ENCODE data around the gene ANKRD53.

ANKRD53 gene

GRCh38 chr2:70939001-70939838 is 39.2 kb upstream of the ANKRD53 start:
- no peak for TF ChIP-seq CTCF (IDR thresholded peaks at IDR 0.05; ENCODE audit: control insufficient read depth, insufficient read depth, low read depth, low read length, missing control alignments)
- DNase-seq (ENCODE audit: low read depth) = no peak
- no peak overlapping the region for H3K4me3 ChIP-seq (ENCODE audit: control insufficient read depth, low read depth, low read length)

DNA sequence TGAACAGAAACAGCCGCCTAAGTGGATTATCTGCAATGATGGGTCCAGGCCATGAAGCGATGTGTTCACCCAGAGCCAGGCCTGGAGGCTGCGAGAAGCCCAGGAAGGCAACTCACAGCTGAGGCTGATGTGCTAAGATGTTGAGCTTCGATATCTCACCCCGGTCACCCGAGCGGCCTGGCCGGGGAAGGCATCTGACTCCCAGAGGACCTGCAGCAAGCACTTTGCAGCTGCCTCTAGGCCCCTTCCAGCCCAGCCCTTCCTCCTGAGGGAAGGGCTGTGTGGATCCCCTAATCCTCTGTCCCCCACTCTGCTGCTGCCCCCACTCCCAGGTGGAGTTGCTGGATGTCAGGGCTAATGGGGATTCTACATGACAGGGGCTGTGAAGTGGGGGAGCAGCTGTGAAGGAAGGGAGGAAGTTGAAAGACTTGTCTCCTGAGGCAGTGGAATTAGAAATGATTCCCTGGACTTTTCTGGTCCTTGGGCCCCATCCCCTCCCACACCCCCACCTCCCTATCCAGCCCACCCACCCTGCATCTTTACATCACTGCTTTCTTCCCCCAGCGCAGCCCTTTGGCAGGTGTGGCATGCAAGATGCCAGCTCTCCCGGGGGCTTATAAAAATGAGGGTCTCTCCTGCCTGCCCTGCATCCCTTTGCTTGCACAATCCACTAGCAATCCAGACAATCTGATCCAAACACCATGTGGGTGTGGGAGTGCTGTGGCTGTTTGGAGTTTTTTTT is 38.4 kb upstream of the ANKRD53 start:
- no peak for TF ChIP-seq CTCF (IDR thresholded peaks at IDR 0.05; ENCODE audit: control insufficient read depth, insufficient read depth, low read depth, low read length, missing control alignments)
- no peak for DNase-seq (ENCODE audit: low read depth)

DNA sequence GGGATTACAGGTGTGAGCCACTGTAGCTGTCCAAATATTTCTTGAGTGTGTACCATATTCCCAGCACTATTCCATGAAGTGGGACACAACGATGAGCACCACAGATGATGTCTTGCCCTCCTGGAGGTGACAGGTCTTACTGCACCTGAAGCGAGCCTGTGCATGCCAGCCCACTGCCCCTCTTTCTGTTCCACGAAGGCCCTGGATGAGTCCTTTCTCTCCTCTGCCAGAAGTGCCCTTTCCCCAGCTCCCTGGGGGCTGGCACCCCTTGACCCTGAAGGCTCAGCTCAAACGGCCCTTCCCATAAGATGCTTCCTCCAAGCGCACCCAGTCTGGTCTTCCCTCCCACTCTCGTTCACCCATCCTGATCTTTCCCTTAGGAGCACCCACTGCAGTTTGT is 37.2 kb upstream of the ANKRD53 start:
- no peak overlapping the region for H3K4me3 ChIP-seq (ENCODE audit: control insufficient read depth, low read depth, low read length)
- DNase-seq (ENCODE audit: low read depth) = no peak
- no peak for TF ChIP-seq CTCF (IDR thresholded peaks at IDR 0.05; ENCODE audit: control insufficient read depth, insufficient read depth, low read depth, low read length, missing control alignments)

More for the DNA sequence above, 38.4 kb upstream of the ANKRD53 start:
- no peak overlapping the region for H3K4me3 ChIP-seq (ENCODE audit: control insufficient read depth, low read depth, low read length)

DNA sequence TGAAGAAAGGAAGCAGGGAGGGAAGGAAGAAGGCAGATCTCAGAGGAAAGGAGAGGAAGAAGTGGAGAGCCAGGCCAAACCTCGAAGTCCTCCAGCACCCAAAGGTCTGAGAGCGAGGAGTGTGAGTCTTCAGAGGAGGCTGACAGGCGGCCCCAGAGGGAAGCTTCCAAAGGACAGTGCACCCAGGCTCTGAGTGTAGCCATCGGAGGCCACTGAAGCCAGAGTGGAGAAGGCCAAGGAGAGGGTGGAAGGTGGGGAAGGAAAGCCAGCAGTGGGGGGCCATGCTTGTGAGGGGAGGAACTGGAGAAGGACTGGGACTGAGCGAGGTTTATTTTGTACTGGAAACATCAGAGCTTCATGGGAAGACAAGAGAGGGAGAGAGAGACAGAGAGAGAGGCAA is 36.7 kb upstream of the ANKRD53 start:
- no peak overlapping the region for H3K4me3 ChIP-seq (ENCODE audit: control insufficient read depth, low read depth, low read length)
- no peak for TF ChIP-seq CTCF (IDR thresholded peaks at IDR 0.05; ENCODE audit: control insufficient read depth, insufficient read depth, low read depth, low read length, missing control alignments)
- DNase-seq (ENCODE audit: low read depth) = no peak

- no peak for DNase-seq (ENCODE audit: low read depth)
- no peak for TF ChIP-seq CTCF (IDR thresholded peaks at IDR 0.05; ENCODE audit: control insufficient read depth, insufficient read depth, low read depth, low read length, missing control alignments)
- no peak overlapping the region for H3K4me3 ChIP-seq (ENCODE audit: control insufficient read depth, low read depth, low read length)
These were observed 35.8 kb upstream of the ANKRD53 start for GRCh38 chr2:70942396-70943204.

DNA sequence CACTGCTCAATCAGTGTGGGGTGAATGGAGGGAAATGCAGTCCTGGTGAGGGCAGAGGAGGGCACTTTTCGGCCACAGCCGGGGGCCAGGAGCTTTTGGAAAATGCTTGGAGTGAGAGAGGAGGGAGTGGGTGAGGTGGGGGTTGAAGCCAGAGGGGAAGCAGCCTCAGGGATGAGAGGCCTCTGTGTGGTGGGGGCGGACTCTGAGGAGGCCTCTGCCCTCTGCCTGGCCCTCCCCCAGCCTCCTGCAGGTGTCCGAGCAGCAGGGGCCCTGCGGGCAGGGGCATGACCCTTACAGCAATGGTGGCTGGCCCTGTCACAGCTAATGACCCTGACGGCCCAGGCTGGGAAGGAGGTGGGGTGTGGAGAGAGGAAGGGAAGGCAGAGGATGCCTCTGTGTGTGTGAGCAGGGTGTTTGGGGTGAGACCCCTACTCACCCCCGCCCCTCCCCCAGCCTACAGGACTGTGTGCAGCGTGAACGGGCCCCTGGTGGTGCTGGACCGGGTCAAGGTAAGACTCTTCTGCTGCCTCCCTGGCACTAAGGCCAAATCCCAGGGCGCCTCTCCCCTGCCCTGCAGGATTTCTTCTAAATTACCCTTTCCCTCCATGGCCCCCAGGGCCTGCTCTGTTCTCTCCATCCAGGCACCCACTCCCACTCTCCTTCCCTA is 35.1 kb upstream of the ANKRD53 start:
- H3K4me3 ChIP-seq (ENCODE audit: control insufficient read depth, low read depth, low read length) = no peak overlapping the region
- TF ChIP-seq CTCF (IDR thresholded peaks at IDR 0.05; ENCODE audit: control insufficient read depth, insufficient read depth, low read depth, low read length, missing control alignments) = no peak
- DNase-seq (ENCODE audit: low read depth) = no peak

Data from AG09309 (cell line).